C4-2B (cell line): ENCODE measurements around the gene LUZP1.

ENCODE experiments used
- CTCF ChIP-seq: fragments of 450-650 bp; conservative IDR thresholded peaks from 2 replicates; pipeline ENCODE4 v1.5.1; 2017; ENCODE audit warnings: mild to moderate bottlenecking
- ZFX ChIP-seq: fragments of 450-650 bp; IDR thresholded peaks from 2 replicates; pipeline ENCODE4 v1.6.1; 2017

- no peak for TF ChIP-seq CTCF
- no peak for TF ChIP-seq ZFX
Measured at GRCh38 chr1:23110391-23110790, 58.3 kb downstream of the LUZP1 start.
